ENCODE results near the gene PRMT1. TPM values are rescaled to one million over a fixed set of nuclear protein-coding genes. Genes with fewer than 3 reads are reported as not detected.

Gene PRMT1
- polyA plus RNA-seq, 1 of the 3 experiments (the other 2 are of a cell fraction), result 789 TPM

DNA sequence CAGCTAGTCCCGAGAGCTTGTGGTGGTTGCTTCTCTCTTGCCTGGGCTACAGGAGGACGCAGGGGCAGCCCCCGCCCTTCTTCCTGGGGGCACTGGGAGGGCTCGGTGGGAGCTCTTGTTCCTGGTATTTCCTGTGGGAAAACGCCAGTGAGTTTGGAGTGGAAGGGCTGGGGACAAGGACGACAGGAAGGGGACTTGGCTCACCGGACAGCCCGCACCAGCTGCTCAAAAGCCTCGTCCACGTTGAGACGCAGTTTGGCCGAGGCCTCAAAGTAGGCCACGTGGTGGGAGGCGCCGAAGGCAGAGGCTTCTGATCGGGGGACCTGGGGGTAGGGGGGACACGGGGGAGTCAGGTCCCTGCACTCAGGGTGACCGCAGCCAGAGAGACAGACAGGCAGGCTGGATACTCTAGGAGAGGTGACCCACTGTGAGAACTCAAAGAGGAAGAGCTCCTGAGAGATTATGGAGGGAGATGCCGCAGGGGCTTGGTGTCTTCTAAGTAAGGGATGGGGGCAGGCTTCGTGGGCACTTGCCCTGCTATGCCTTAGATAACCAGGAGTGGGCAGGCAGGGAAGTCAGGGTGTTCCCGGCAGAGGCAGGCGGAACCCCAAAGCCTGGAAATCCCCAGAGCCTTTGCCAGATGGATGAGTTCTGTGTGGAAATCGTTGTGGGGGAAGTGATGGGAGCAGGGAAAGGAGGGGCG is 41.4 kb upstream of the PRMT1 start (continued):
- TF ChIP-seq GATA2 (CRISPR knock-in tag; IDR thresholded peaks at IDR 0.05) (no peak), JUND (IDR thresholded peaks at IDR 0.05) (no peak), IRF3 (IDR thresholded peaks at IDR 0.05; ENCODE audit: low read depth, low read length) (no peak), RFX5 (IDR thresholded peaks at IDR 0.05; ENCODE audit: low read length) (no peak), NFIC (IDR thresholded peaks at IDR 0.05; ENCODE audit: borderline replicate concordance) (no peak)
- TF ChIP-seq, protein P1, sequence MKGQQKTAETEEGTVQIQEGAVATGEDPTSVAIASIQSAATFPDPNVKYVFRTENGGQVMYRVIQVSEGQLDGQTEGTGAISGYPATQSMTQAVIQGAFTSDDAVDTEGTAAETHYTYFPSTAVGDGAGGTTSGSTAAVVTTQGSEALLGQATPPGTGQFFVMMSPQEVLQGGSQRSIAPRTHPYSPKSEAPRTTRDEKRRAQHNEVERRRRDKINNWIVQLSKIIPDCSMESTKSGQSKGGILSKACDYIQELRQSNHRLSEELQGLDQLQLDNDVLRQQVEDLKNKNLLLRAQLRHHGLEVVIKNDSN (IDR thresholded peaks at IDR 0.05; ENCODE audit: borderline replicate concordance, low read depth), result no peak

GRCh38 chr19:49636233-49636932 is 40.7 kb upstream of the PRMT1 start:
- TF ChIP-seq TAF1 (IDR thresholded peaks at IDR 0.05; ENCODE audit: borderline replicate concordance, low read depth, low read length), result no peak
- TF ChIP-seq, protein P2, sequence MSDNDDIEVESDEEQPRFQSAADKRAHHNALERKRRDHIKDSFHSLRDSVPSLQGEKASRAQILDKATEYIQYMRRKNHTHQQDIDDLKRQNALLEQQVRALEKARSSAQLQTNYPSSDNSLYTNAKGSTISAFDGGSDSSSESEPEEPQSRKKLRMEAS (IDR thresholded peaks at IDR 0.05; ENCODE audit: low read depth), result no peak
- TF ChIP-seq REST (IDR thresholded peaks at IDR 0.05; ENCODE audit: low read depth, low read length), result no peak
- no peak for TF ChIP-seq TEAD4 (IDR thresholded peaks at IDR 0.05; ENCODE audit: borderline replicate concordance, insufficient read depth)
- no peak for TF ChIP-seq GATA2 (CRISPR knock-in tag; IDR thresholded peaks at IDR 0.05)
- no peak for TF ChIP-seq POLR2AphosphoS5 (IDR thresholded peaks at IDR 0.05; ENCODE audit: low read depth, low read length)
- TF ChIP-seq FOXM1 (IDR thresholded peaks at IDR 0.05; ENCODE audit: low read depth), result no peak
- Histone ChIP-seq H3K9ac (no peak overlapping the region), H3F3A (replicated peaks; ENCODE audit: insufficient read depth) (peaks cover 12% of the 10 kb centered on the region), H3K9me3 (no peaks in the 10 kb centered on the region), H3K4me2 (no peak overlapping the region), H3K27ac (ENCODE audit: low read depth in 2 of 2, low read length in 1 of 2) (no peak overlapping the region), H3K4me1 (ENCODE audit: control insufficient read depth in 1 of 2, insufficient read depth in 2 of 2, low read depth in 1 of 2, low read length in 1 of 2) (peaks cover 12 to 18% of the 10 kb centered on the region in 2 experiments), H3K4me3 (ENCODE audit: low read depth in 2 of 2, low read length in 1 of 2) (no peak overlapping the region), H3K9me2 (no peaks in the 10 kb centered on the region), H2AFZ (ENCODE audit: low read depth) (no peak overlapping the region), H3K27me3 (ENCODE audit: insufficient read depth) (no peaks in the 10 kb centered on the region), H4K20me1 (ENCODE audit: insufficient read depth) (no peaks in the 10 kb centered on the region), H3K36me3 (replicated peaks in 1 of 2; ENCODE audit: control insufficient read depth in 1 of 2, insufficient read depth in 2 of 2, low read length in 1 of 2) (no peaks in the 10 kb centered on the region), H3K79me2 (ENCODE audit: insufficient read depth) (peaks cover 20% of the 10 kb centered on the region)
- DNase-seq, result no peak
- ChIA-PET POLR2A (no interaction called here), CTCF (interaction anchor here (0.6 to 1.0 kb wide), 3 partner anchors 20 to 56 kb away, joined by 3 to 4 read pairs (median 3); partner anchors contain the start of gene NOSIP)
- whole genome bisulfite sequencing (ENCODE audit: low lambda C conversion rate), result 82% methylated on average over 18 of the region's 30 CpGs

Data from SK-N-SH (cell line).